IMR-90 (cell line): Measurements from ENCODE around the gene FRMD1.

Experiments used
- FOS ChIP-seq: fragments of 150-350 bp; IDR thresholded peaks from 2 replicates; pipeline ENCODE4 v1.6.1; 2016; ENCODE audit warnings: low read depth, low read length
- MAFK ChIP-seq: IDR thresholded peaks from 2 replicates; pipeline ENCODE4 v1.6.1; 2012; ENCODE audit warnings: low read depth, low read length, improper control_type of control experiment
- MAZ ChIP-seq: IDR thresholded peaks from 2 replicates; pipeline ENCODE4 v1.6.1; 2012; ENCODE audit warnings: low read depth, mild to moderate bottlenecking, low read length, improper control_type of control experiment, moderate library complexity, borderline replicate concordance
- MXI1 ChIP-seq: IDR thresholded peaks from 2 replicates; pipeline ENCODE4 v1.6.1; 2012; ENCODE audit warnings: low read depth, mild to moderate bottlenecking, low read length, moderate library complexity, borderline replicate concordance
- NFE2L2 ChIP-seq: fragments of 150-350 bp; IDR thresholded peaks from 2 replicates; pipeline ENCODE4 v1.6.1; 2016; ENCODE audit warnings: low read depth, mild to moderate bottlenecking, low read length
- POLR2A ChIP-seq: IDR thresholded peaks from 2 replicates; pipeline ENCODE4 v1.6.1; 2012; ENCODE audit warnings: mild to moderate bottlenecking, low read depth, low read length
- RAD21 ChIP-seq: IDR thresholded peaks from 2 replicates; pipeline ENCODE4 v1.6.1; 2012; ENCODE audit warnings: low read length, improper control_type of control experiment
- TF ChIP-seq, protein P1 (sequence below): conservative IDR thresholded peaks from 2 replicates; pipeline ENCODE4 v1.5.1; 2012; ENCODE audit warnings: mild to moderate bottlenecking, low read depth, low read length, improper control_type of control experiment
- TF ChIP-seq, protein P2 (sequence below): fragments of 150-350 bp; IDR thresholded peaks from 2 replicates; pipeline ENCODE4 v1.6.1; 2017; ENCODE audit warnings: mild to moderate bottlenecking, antibody characterized with exemption, low read length, low read depth

DNA sequence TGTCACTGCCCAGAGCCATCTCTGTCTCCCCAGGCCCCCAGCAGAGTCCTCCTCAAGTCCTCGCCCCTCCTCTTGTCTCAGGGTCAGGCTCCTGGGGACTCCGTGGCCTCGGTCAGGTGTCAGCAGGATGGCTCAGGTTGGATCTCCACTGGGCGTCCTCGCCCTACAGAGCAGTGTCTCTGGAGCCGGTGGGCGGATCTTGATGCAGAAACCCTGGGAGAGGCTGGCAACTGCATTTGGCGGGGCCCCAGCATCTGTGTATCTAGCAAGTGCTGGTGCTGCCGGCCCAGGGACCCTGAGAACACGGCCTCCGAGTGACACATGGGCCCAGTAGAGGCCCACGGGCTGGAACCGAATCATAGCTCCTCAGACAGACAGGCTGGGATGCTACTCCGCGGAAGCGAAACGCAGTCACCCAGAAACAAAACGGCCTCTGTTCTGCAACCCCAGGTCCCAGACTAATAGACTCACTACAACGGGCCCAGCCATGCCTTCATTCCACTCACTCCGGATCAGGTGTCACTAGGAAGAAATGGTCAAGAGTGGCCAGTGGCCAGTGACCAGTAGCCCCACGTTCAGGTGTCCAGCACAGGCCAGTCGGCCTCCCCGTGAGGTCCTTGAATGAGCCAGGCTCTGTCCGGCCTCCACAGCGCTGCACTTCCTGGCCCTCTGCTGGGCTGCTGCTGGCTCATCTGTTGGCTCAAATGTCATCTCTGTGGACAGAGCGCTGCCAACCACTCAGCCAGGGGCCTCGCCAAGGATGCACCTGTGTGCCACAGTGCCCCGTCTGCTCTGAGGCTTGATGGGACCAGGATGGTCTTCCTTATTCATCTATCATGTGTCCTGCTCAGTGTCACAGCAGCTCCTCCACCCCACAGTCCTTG is 12.6 kb upstream of the FRMD1 start:
- TF ChIP-seq, protein P1, sequence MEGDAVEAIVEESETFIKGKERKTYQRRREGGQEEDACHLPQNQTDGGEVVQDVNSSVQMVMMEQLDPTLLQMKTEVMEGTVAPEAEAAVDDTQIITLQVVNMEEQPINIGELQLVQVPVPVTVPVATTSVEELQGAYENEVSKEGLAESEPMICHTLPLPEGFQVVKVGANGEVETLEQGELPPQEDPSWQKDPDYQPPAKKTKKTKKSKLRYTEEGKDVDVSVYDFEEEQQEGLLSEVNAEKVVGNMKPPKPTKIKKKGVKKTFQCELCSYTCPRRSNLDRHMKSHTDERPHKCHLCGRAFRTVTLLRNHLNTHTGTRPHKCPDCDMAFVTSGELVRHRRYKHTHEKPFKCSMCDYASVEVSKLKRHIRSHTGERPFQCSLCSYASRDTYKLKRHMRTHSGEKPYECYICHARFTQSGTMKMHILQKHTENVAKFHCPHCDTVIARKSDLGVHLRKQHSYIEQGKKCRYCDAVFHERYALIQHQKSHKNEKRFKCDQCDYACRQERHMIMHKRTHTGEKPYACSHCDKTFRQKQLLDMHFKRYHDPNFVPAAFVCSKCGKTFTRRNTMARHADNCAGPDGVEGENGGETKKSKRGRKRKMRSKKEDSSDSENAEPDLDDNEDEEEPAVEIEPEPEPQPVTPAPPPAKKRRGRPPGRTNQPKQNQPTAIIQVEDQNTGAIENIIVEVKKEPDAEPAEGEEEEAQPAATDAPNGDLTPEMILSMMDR: no peak
- TF ChIP-seq, protein P2, sequence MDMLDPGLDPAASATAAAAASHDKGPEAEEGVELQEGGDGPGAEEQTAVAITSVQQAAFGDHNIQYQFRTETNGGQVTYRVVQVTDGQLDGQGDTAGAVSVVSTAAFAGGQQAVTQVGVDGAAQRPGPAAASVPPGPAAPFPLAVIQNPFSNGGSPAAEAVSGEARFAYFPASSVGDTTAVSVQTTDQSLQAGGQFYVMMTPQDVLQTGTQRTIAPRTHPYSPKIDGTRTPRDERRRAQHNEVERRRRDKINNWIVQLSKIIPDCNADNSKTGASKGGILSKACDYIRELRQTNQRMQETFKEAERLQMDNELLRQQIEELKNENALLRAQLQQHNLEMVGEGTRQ: no peak
- TF ChIP-seq FOS (no peak), MAZ (no peak), POLR2A (no peak), MAFK (no peak), MXI1 (no peak), RAD21 (no peak), NFE2L2 (no peak)
